Psoas muscle (tissue), 8 donors: ENCODE results near the gene RAB31. TPM values are rescaled to one million over a fixed set of nuclear protein-coding genes. Genes with fewer than 3 reads are reported as not detected.

ENCODE experiments used
- ATAC-seq, 4 donors: fragments of 200-7000 bp; cut with Tn5 transposase; one replicate each; pipeline ENCODE4 v1.9.1; 2020; ENCODE audit warnings: moderate library complexity in 3 of 4, mild to moderate bottlenecking in 2 of 4
- DNase-seq, 2 donors: peaks; one replicate each; pipeline ENCODE4 v3.0.0-alpha.2; 2020
- H3K27ac ChIP-seq: fragments of 200-600 bp; one replicate; pipeline ENCODE4 v1.8.0; 2022
- H3K27me3 ChIP-seq, 3 donors: fragments of 200-600 bp in 1 of 3; one replicate each; pipeline versions ENCODE4 v1.6.1 to v1.8.0; 2013 to 2022; ENCODE audit warnings: low read length in 2 of 3, mild to moderate bottlenecking in 2 of 3, moderate library complexity in 1 of 3; ENCODE audit not compliant: insufficient read depth in 3 of 3
- H3K36me3 ChIP-seq, 2 donors: fragments of 200-600 bp in 1 of 2; one replicate each; pipeline versions ENCODE4 v1.6.1 to v1.8.0; 2013 to 2022; ENCODE audit warnings: low read depth in 1 of 2, mild to moderate bottlenecking in 1 of 2, moderate library complexity in 1 of 2; ENCODE audit not compliant: insufficient read depth in 1 of 2
- H3K4me1 ChIP-seq: fragments of 200-600 bp; one replicate; pipeline ENCODE4 v1.8.0; 2022
- H3K4me3 ChIP-seq: fragments of 200-600 bp; one replicate; pipeline ENCODE4 v1.8.0; 2022; ENCODE audit warnings: mild to moderate bottlenecking
- H3K9me3 ChIP-seq: fragments of 200-600 bp; one replicate; pipeline ENCODE4 v1.8.0; 2022
- WGBS, 3 donors: extraction: QIAGEN DNeasy Blood & Tissue Kit; methylation state at CpG; one replicate each; pipeline versions ENCODE4 v1.1.6 to v1.1.7; 2013; 5-methylcytosine and 5-hydroxymethylcytosine counted together
- intact Hi-C, 2 donors: fragments of 100-400 bp; cut with DNase I; formaldehyde crosslinking; loops; one replicate each; pipeline versions ENCODE4 v1.11.0 to v1.14.2; 2022
- polyA plus RNA-seq, 3 donors: library from polyadenylated mRNA; stranded (reverse); fragments of 200-250 nt; gene quantifications; one replicate each; pipeline ENCODE4 v1.2.3, GENCODE V29; 2013
- total RNA-seq, 4 donors: library from RNA; stranded (reverse); fragmentation: NEBNext Ultra II Directional in 2 of 4; extraction: Animal tissue kit (Norgen Biotek cat#: 25700) in 2 of 4; gene quantifications; one replicate each; pipeline versions ENCODE4 v1.2.1 to v1.2.4, GENCODE V29; 2021 to 2023
- TF ChIP-seq, protein P1 (sequence below): fragments of 200-600 bp; IDR thresholded peaks from one replicate; pipeline ENCODE4 v1.8.0; 2022; ENCODE audit warnings: antibody characterized with exemption
- donor health status: healthy with polysubstance abuse.
- donor health status: DM: no; HTN: no; CAD: no; lungs with moderate emphysema.
- donor health status: Bipolar disorder and iron deficiency.
- donor health status: healthy.
- donor health status: DM: yes; HTN: yes; CAD: no.
- donor health status: DM: no; HTN: no; CAD: no.
- donor health status: DM: no; HTN: no; CAD: no.
- donor health status: DM: yes; HTN: yes; CAD: no.

The RAB31 gene
- total and polyA plus RNA-seq, 7 donors: 2.2 to 8.9 (median 5.3) TPM

DNA sequence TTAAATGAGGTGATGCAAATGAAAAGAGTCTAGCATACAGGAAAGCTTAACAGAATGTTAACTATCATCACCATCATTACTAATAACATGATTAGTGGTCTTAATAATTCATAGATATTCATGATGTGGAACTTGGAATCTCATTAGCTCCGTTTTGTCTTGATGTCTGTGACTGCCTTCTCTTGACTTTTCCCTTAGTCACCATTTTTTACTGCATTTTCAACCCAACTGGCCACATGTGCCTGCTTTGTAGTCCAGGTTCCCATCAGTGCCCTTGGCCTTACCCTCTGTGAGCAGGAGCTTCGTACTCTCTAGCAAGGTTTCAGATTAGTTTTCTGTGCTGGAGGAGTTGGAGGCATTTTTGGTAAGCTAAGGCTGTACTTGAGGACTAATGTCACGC lies 47.0 kb downstream of the RAB31 start:
- no peak for ATAC-seq
- TF ChIP-seq, protein P1, sequence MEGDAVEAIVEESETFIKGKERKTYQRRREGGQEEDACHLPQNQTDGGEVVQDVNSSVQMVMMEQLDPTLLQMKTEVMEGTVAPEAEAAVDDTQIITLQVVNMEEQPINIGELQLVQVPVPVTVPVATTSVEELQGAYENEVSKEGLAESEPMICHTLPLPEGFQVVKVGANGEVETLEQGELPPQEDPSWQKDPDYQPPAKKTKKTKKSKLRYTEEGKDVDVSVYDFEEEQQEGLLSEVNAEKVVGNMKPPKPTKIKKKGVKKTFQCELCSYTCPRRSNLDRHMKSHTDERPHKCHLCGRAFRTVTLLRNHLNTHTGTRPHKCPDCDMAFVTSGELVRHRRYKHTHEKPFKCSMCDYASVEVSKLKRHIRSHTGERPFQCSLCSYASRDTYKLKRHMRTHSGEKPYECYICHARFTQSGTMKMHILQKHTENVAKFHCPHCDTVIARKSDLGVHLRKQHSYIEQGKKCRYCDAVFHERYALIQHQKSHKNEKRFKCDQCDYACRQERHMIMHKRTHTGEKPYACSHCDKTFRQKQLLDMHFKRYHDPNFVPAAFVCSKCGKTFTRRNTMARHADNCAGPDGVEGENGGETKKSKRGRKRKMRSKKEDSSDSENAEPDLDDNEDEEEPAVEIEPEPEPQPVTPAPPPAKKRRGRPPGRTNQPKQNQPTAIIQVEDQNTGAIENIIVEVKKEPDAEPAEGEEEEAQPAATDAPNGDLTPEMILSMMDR: no peak
- no peaks in the 10 kb centered on the region for H3K4me1 ChIP-seq
- H3K4me3 ChIP-seq: no peak overlapping the region
- no peak for DNase-seq
- H3K36me3 ChIP-seq: no peaks in the 10 kb centered on the region
- no peaks in the 10 kb centered on the region for H3K9me3 ChIP-seq
- intact Hi-C loops: no loop called here
- WGBS, 3 donors: 70 to 96% (median 74%) methylated on average over 3 of the region's 3 CpGs
- H3K27ac ChIP-seq: no peak overlapping the region
- no peaks in the 10 kb centered on the region for H3K27me3 ChIP-seq

DNA sequence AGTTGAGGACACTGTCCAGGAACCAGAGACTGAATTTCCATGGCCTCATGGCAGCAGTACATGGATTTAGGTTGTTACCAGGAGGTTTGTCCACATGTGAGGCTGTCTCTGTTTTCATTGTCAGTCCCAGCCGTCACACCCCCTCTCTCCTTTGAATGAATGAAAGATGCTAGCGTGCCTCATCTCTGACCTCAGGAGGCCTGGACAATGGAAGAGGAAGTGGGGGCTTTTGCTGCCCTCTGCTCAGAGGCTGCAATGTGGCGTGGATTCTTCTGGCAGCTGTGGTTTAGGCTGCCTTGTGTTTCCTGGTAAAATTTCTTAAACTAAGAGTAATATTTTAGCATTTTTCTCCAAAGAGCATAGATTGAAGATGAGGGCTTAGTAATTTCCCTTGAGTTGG lies 47.5 kb downstream of the RAB31 start:
- ATAC-seq: no peak
- WGBS, 3 donors: 70 to 80% (median 78%) methylated on average over 3 of the region's 3 CpGs

DNA sequence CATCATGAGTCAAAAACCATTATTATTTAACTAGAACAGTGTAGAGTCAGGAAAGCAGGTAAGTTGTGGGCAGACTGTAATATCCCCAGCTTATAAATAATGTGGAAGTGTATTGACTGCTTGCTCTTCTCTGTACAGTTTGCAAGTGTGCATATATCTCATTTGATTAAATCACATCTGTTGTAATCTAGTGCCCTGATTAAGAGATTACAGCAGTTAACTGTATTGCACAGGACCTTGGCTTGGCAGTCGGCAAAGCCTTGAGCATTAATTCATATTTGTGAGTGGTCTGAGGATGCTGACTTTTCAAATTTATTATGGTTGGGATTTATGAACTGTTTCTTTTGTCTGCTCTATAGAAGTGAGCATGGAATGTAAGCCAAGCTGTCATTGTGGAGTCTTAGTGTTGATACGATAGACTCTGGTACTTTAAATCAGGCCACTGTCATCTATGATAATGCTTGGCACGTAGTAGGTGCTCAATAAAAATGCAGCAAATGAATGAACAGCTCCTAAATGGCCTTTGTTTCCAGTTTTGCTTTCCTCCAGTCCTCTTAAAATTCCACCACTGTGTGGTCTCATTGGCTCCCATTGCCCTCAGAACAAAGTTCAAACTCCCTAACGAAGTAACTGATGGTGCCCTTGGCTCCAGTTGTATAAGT lies 48.3 kb downstream of the RAB31 start:
- intact Hi-C loops: no loop called here
- Histone ChIP-seq H3K36me3 (no peaks in the 10 kb centered on the region), H3K27me3 (no peaks in the 10 kb centered on the region), H3K4me1 (no peaks in the 10 kb centered on the region), H3K27ac (no peak overlapping the region), H3K9me3 (no peaks in the 10 kb centered on the region), H3K4me3 (no peak overlapping the region)
- ATAC-seq (no peak), DNase-seq (no peak)
- TF ChIP-seq, protein P1: no peak
- 92 to 94% (median 93%) methylated on average over 4 of the region's 4 CpGs for WGBS, 3 donors

More for the DNA sequence above, 47.5 kb downstream of the RAB31 start:
- TF ChIP-seq, protein P1: no peak
- H3K36me3 ChIP-seq: no peaks in the 10 kb centered on the region
- H3K4me3 ChIP-seq: no peak overlapping the region
- intact Hi-C loops: no loop called here
- no peaks in the 10 kb centered on the region for H3K27me3 ChIP-seq
- no peak overlapping the region for H3K27ac ChIP-seq
- H3K4me1 ChIP-seq: no peaks in the 10 kb centered on the region
- no peaks in the 10 kb centered on the region for H3K9me3 ChIP-seq
- no peak for DNase-seq

DNA sequence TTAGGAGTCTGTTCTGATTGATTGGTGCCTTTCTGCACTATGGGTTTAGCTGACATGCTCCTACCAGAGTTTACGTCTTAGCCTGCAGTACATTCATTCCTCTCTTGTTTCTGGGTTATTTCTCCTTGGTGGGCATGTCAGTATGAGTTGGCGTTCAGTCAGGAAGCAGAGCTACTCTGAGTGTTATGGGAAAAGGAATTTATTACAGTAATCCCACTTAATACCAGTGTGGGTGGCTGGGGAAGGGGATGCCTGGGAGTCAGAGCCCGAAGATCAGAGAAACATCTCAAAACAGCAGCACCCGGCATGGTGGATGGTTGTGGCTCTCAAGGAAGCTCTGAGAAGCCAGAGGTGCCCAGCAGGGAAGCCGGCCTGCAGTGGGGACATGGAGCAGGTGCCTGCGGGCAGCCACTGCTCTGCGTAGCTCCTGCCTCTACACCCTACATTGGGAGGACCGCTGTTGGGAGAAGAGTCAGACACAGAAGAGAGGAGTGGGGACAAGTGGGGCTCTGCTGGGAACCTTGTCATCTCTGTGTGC lies 48.9 kb downstream of the RAB31 start:
- Histone ChIP-seq H3K9me3 (no peaks in the 10 kb centered on the region), H3K36me3 (no peaks in the 10 kb centered on the region), H3K27me3 (no peaks in the 10 kb centered on the region), H3K4me1 (no peaks in the 10 kb centered on the region), H3K27ac (no peak overlapping the region), H3K4me3 (no peak overlapping the region)
- TF ChIP-seq, protein P1: no peak
- intact Hi-C loops: no loop called here
- WGBS, 3 donors: 76 to 89% (median 78%) methylated on average over 8 of the region's 8 CpGs
- DNase-seq: no peak
- no peak for ATAC-seq
